K562 (cell line): ENCODE results near the gene MAPRE2. TPM values are rescaled to one million over a fixed set of nuclear protein-coding genes. Genes with fewer than 3 reads are reported as not detected.
A peak's percentile ranks its signal among the peaks of the same experiment; 100 is the strongest.

Source experiments
- ATAC-seq: fragments of 200-7000 bp; cut with Tn5 transposase; 3 replicates; pipeline ENCODE4 v1.9.1; 2020; ENCODE audit warnings: moderate library complexity
- BruUV-seq: library from RNA; stranded (reverse); fragments of 400-500 nt; replicated peaks from 2 replicates; lab custom pipeline; 2021; lab: Mats Ljungman, UMichigan
- CTCF ChIA-PET: fragments of 300-600 bp; formaldehyde crosslinking; extraction: SDS; loops from one replicate; lab custom pipeline; 2021; ENCODE audit warnings: low intra/inter-chr PET ratio; lab: Yijun Ruan, JAX
- POLR2A ChIA-PET: fragments of 300-600, 350-650 bp; sonication (Branson Sonifier 250); formaldehyde crosslinking; extraction: SDS; loops from one replicate; lab custom pipeline; 2021; ENCODE audit warnings: antibody characterized with exemption, inconsistent platforms; lab: Yijun Ruan, JAX
- DNase-seq, 4 experiments: peaks; one replicate each; pipeline versions ENCODE4 v3.0.0 to v3.0.0-alpha.2; 2011 to 2018; ENCODE audit warnings: low spot score in 3 of 4, mixed read lengths in 3 of 4; ENCODE audit errors: extremely low read depth in 1 of 4
- FAIRE-seq: peaks from 2 replicates; lab custom pipeline; 2011; peaks lifted over from hg19 to GRCh38; lab: Jason Lieb, UNC
- H2AFZ ChIP-seq: 2 replicates; pipeline ENCODE4 v1.6.0; 2011; ENCODE audit warnings: low read depth, low read length, control low read depth, inconsistent platforms
- H3K27ac ChIP-seq: fragments of 200-600 bp; 3 replicates; pipeline ENCODE4 v1.8.0; 2011; ENCODE audit warnings: low read depth, mild to moderate bottlenecking, control low read depth, inconsistent platforms, low read length, moderate library complexity, mixed read lengths; ENCODE audit errors: extremely low read depth
- H3K27me3 ChIP-seq, 2 experiments: fragments of 300-600 bp in 1 of 2; 2 replicates in 1 of 2; 3 replicates in 1 of 2; pipeline versions ENCODE4 v1.6.0 to v1.8.0; 2011; ENCODE audit warnings: inconsistent platforms in 2 of 2, low read length in 2 of 2, mild to moderate bottlenecking in 1 of 2, mixed read lengths in 1 of 2, moderate library complexity in 1 of 2; ENCODE audit not compliant: control insufficient read depth in 2 of 2, insufficient read depth in 2 of 2
- H3K36me3 ChIP-seq: fragments of 300-600 bp; 3 replicates; pipeline ENCODE4 v1.8.0; 2011; ENCODE audit warnings: mild to moderate bottlenecking, low read length, inconsistent platforms; ENCODE audit not compliant: control insufficient read depth, insufficient read depth
- H3K4me1 ChIP-seq, 2 experiments: fragments of 200-600 bp in 1 of 2; replicated peaks in 1 of 2; 2 replicates in 1 of 2; 3 replicates in 1 of 2; pipeline versions ENCODE4 v1.5.1 to v1.8.0; 2011; ENCODE audit warnings: inconsistent platforms in 2 of 2, low read length in 2 of 2, mild to moderate bottlenecking in 1 of 2, mixed read lengths in 1 of 2, moderate library complexity in 1 of 2; ENCODE audit not compliant: control insufficient read depth in 2 of 2, insufficient read depth in 2 of 2
- H3K4me2 ChIP-seq: 2 replicates; pipeline ENCODE4 v1.6.1; 2011; ENCODE audit warnings: low read length, control low read depth, inconsistent platforms, mixed read lengths; ENCODE audit not compliant: insufficient read depth
- H3K4me3 ChIP-seq: fragments of 200-600 bp; sonication (generic), shearing (Covaris generic); 2 replicates; pipeline ENCODE4 v1.5.1; 2016; ENCODE audit warnings: control low read depth, inconsistent platforms
- H3K79me2 ChIP-seq: fragments of 200-600 bp; 3 replicates; pipeline ENCODE4 v1.8.0; 2011; ENCODE audit warnings: low read length, inconsistent platforms; ENCODE audit not compliant: control insufficient read depth, insufficient read depth
- H3K9ac ChIP-seq, 2 experiments: 2 replicates each; pipeline versions ENCODE4 v1.6.0 to v1.6.1; 2011; ENCODE audit warnings: low read depth in 2 of 2, low read length in 2 of 2, control low read depth in 1 of 2, inconsistent platforms in 1 of 2, mild to moderate bottlenecking in 1 of 2, mixed read lengths in 1 of 2; ENCODE audit not compliant: insufficient read depth in 1 of 2
- H3K9me1 ChIP-seq: one replicate; pipeline ENCODE4 v1.6.0; 2011; ENCODE audit warnings: inconsistent platforms, mild to moderate bottlenecking, low read length, moderate library complexity; ENCODE audit not compliant: control insufficient read depth, insufficient read depth
- H3K9me3 ChIP-seq: replicated peaks from 2 replicates; pipeline ENCODE4 v1.5.1; 2011; ENCODE audit warnings: low read depth, low read length, inconsistent platforms; ENCODE audit not compliant: control insufficient read depth, insufficient read depth
- H4K20me1 ChIP-seq: replicated peaks from 2 replicates; pipeline ENCODE4 v1.6.1; 2011; ENCODE audit warnings: low read length, inconsistent platforms, mixed read lengths; ENCODE audit not compliant: control insufficient read depth, insufficient read depth
- ELK3 ChIP-seq: fragments of 450-650 bp; formaldehyde crosslinking; IDR thresholded peaks from 2 replicates; pipeline ENCODE4 v1.4.0; 2020; ENCODE audit warnings: mild to moderate bottlenecking
- EWSR1 ChIP-seq: fragments of 450-650 bp; IDR thresholded peaks from 2 replicates; pipeline ENCODE4 v1.6.1; 2018; ENCODE audit warnings: borderline replicate concordance, mild to moderate bottlenecking, low read depth, moderate library complexity; ENCODE audit not compliant: partially characterized antibody
- HMGN3 ChIP-seq: IDR thresholded peaks from 2 replicates; pipeline ENCODE4 v1.6.1; 2011; ENCODE audit warnings: borderline replicate concordance, low read depth, mild to moderate bottlenecking, mixed read lengths, low read length; ENCODE audit not compliant: insufficient read length; ENCODE audit errors: extremely low read depth
- PATZ1 ChIP-seq: fragments of 250-450 bp; sonication (Bioruptor Pico); IDR thresholded peaks from 2 replicates; pipeline ENCODE4 v1.5.0; 2020; ENCODE audit warnings: mild to moderate bottlenecking, borderline replicate concordance
- PRDM10 ChIP-seq: fragments of 450-650 bp; IDR thresholded peaks from 2 replicates; pipeline ENCODE4 v1.6.1; 2018; ENCODE audit not compliant: partially characterized antibody
- SMAD3 ChIP-seq: fragments of 450-650 bp; formaldehyde crosslinking; conservative IDR thresholded peaks from 2 replicates; pipeline ENCODE4 v1.4.0; 2020; ENCODE audit warnings: mild to moderate bottlenecking
- THAP7 ChIP-seq: fragments of 250-450 bp; sonication (Bioruptor Pico); IDR thresholded peaks from 2 replicates; pipeline ENCODE4 v1.5.0; 2021
- ZBTB17 ChIP-seq: fragments of 450-650 bp; formaldehyde crosslinking; IDR thresholded peaks from 2 replicates; pipeline ENCODE4 v1.4.0; 2020; ENCODE audit warnings: mild to moderate bottlenecking
- ZBTB26 ChIP-seq: fragments of 450-650 bp; formaldehyde crosslinking; IDR thresholded peaks from 2 replicates; pipeline ENCODE4 v1.4.0; 2022; ENCODE audit warnings: missing genetic modification characterization
- ZBTB34 ChIP-seq: fragments of 250-450 bp; sonication (Bioruptor Pico); IDR thresholded peaks from 2 replicates; pipeline ENCODE4 v1.8.0; 2021; ENCODE audit warnings: mild to moderate bottlenecking, moderate library complexity
- ZNF561 ChIP-seq: fragments of 450-650 bp; formaldehyde crosslinking; conservative IDR thresholded peaks from 2 replicates; pipeline ENCODE4 v1.4.0; 2020; ENCODE audit warnings: mild to moderate bottlenecking, moderate library complexity
- WGBS: fragments of 100-300 bp; shearing (Covaris generic); methylation state at CpG from one replicate; pipeline ENCODE4 v1.1.6; 2016; ENCODE audit warnings: low coverage, mixed read lengths; ENCODE audit not compliant: insufficient coverage; ENCODE audit errors: missing lambda C conversion rate; 5-methylcytosine and 5-hydroxymethylcytosine counted together
- in situ Hi-C: fragments of 300-500 bp; cut with MboI; formaldehyde crosslinking; loops from 4 replicates; pipeline ENCODE4 v1.15.0; 2018; ENCODE audit warnings: inconsistent platforms, mixed read lengths
- intact Hi-C: fragments of 100-400 bp; cut with micrococcal nuclease; formaldehyde crosslinking; loops from 2 replicates; pipeline ENCODE4 v1.14.2; 2022
- polyA plus RNA-seq, 8 experiments: library from polyadenylated mRNA; depleted of rRNA in 4 of 8; stranded (reverse) in 5 of 8; unstranded in 3 of 8; fragments of >200 nt; fragmentation: Nextera tagmentation in 2 of 8; fragmentation: Illumina TruSeq in 1 of 8; extraction: Ambion mirVana in 2 of 8; extraction: Trizol in 1 of 8; gene quantifications; 2 replicates each; pipeline versions ENCODE4 v1.2.1 to v1.2.3, GENCODE V29; 2011 to 2014; ENCODE audit warnings: inconsistent platforms in 1 of 8, missing spikeins in 1 of 8
- total RNA-seq, 7 experiments: library from RNA; depleted of rRNA in 6 of 7; stranded (reverse); fragments of >200 nt in 6 of 7; fragmentation: Illumina TruSeq in 2 of 7; extraction: Trizol in 2 of 7; gene quantifications; 2 replicates each; pipeline versions ENCODE4 v1.2.1 to v1.2.3, GENCODE V29; 2011 to 2021; ENCODE audit warnings: low replicate concordance in 1 of 7

The MAPRE2 gene
- total and polyA plus RNA-seq, 9 of the 15 experiments (the other 6 are each of a cell fraction or from before 2014, with no cell fraction given): 32.3 to 70.7 (median 40.7) TPM

GRCh38 chr18:35074581-35074980, 33.4 kb downstream of the MAPRE2 start:
- in situ Hi-C loops: no loop called here
- Histone ChIP-seq H3K27me3 (no peaks in the 10 kb centered on the region), H4K20me1 (no peaks in the 10 kb centered on the region), H3K4me2 (no peak overlapping the region), H3K9me1 (no peaks in the 10 kb centered on the region), H2AFZ (no peak overlapping the region), H3K9ac (no peak overlapping the region; a peak in 1 of 4 replicates), H3K9me3 (no peaks in the 10 kb centered on the region), H3K4me3 (no peak overlapping the region), H3K4me1 (peaks cover 0 to 3% of the 10 kb centered on the region in 2 experiments; a peak in 2 of 5 replicates), H3K79me2 (no peaks in the 10 kb centered on the region), H3K27ac (no peak overlapping the region), H3K36me3 (peaks cover 11% of the 10 kb centered on the region; the same call in 2 of the 3 replicates)
- DNase-seq: no peak
- BruUV-seq: no TSS peak
- 44% methylated on average over 1 of the region's 1 CpG for WGBS
- POLR2A ChIA-PET: interaction anchor here (0.6 to 2.4 kb wide), 4 partner anchors 9 to 28 kb away, joined by 3 to 9 read pairs (median 4); no protein-coding TSS in a partner anchor
- peak; percentile 25 for ATAC-seq
- CTCF ChIA-PET: interaction anchor here (0.5 kb wide), 1 partner anchor 19 kb away, joined by 7 read pairs; no protein-coding TSS in a partner anchor
- FAIRE-seq: no peak
- intact Hi-C loops: no loop called here
- TF ChIP-seq ZBTB34 (CRISPR knock-in tag) (no peak), PRDM10 (no peak), PATZ1 (CRISPR knock-in tag) (no peak), ZNF561 (no peak), ZBTB26 (CRISPR knock-in tag) (no peak), ZBTB17 (CRISPR knock-in tag) (no peak), SMAD3 (no peak), ELK3 (CRISPR knock-in tag) (no peak), EWSR1 (no peak), HMGN3 (no peak), THAP7 (CRISPR knock-in tag) (no peak)
